GM12865 (cell line): ENCODE results near the gene OR4D11.

ENCODE experiments used
- DNase-seq: peaks from one replicate; pipeline ENCODE4 v3.0.0; 2010; ENCODE audit warnings: low read depth
- H3K4me3 ChIP-seq: 2 replicates; pipeline ENCODE4 v1.5.1; 2011; ENCODE audit warnings: mild to moderate bottlenecking, low read depth, low read length, control low read depth
- CTCF ChIP-seq: IDR thresholded peaks from 2 replicates; pipeline ENCODE4 v1.5.1; 2011; ENCODE audit warnings: low read length, control low read depth, low read depth, inconsistent platforms; ENCODE audit not compliant: insufficient read depth; ENCODE audit errors: missing control alignments

Gene OR4D11

GRCh38 chr11:59548309-59548656 is 44.9 kb downstream of the OR4D11 start:
- H3K4me3 ChIP-seq, result no peak overlapping the region
- TF ChIP-seq CTCF, result no peak
- no peak for DNase-seq

GRCh38 chr11:59550368-59550841 is 47.0 kb downstream of the OR4D11 start:
- peak; percentile 99 for DNase-seq

GRCh38 chr11:59550842-59551658 is 47.7 kb downstream of the OR4D11 start:
- DNase-seq, result peak; percentile 93
- H3K4me3 ChIP-seq, result peak overlapping the region; percentile 90
- TF ChIP-seq CTCF, result no peak

More at GRCh38 chr11:59550368-59550841, 47.0 kb downstream of the OR4D11 start:
- peak overlapping the region; percentile 90 for H3K4me3 ChIP-seq
- peak; percentile 38 for TF ChIP-seq CTCF

- no peak for TF ChIP-seq CTCF
- peak; percentile 82 for DNase-seq
These were observed 48.5 kb downstream of the OR4D11 start for GRCh38 chr11:59551659-59552521.

GRCh38 chr11:59552844-59553243 is 49.5 kb downstream of the OR4D11 start:
- no peak for DNase-seq
- H3K4me3 ChIP-seq, result no peak overlapping the region
- no peak for TF ChIP-seq CTCF

More at GRCh38 chr11:59551659-59552521, 48.5 kb downstream of the OR4D11 start:
- peak overlapping the region; percentile 90 for H3K4me3 ChIP-seq

GRCh38 chr11:59553323-59553722 is 49.9 kb downstream of the OR4D11 start:
- TF ChIP-seq CTCF, result no peak
- no peak for DNase-seq
- H3K4me3 ChIP-seq, result no peak overlapping the region
